ENCODE results near the gene PGS1. TPM values are rescaled to one million over a fixed set of nuclear protein-coding genes. Genes with fewer than 3 reads are reported as not detected.

The PGS1 gene
- total and polyA plus RNA-seq, 2 donors from 2014 or later = 15.6 to 65.4 TPM

- TF ChIP-seq, protein P1, sequence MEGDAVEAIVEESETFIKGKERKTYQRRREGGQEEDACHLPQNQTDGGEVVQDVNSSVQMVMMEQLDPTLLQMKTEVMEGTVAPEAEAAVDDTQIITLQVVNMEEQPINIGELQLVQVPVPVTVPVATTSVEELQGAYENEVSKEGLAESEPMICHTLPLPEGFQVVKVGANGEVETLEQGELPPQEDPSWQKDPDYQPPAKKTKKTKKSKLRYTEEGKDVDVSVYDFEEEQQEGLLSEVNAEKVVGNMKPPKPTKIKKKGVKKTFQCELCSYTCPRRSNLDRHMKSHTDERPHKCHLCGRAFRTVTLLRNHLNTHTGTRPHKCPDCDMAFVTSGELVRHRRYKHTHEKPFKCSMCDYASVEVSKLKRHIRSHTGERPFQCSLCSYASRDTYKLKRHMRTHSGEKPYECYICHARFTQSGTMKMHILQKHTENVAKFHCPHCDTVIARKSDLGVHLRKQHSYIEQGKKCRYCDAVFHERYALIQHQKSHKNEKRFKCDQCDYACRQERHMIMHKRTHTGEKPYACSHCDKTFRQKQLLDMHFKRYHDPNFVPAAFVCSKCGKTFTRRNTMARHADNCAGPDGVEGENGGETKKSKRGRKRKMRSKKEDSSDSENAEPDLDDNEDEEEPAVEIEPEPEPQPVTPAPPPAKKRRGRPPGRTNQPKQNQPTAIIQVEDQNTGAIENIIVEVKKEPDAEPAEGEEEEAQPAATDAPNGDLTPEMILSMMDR (IDR thresholded peaks at IDR 0.05; ENCODE audit: borderline replicate concordance, extremely low read depth, insufficient read depth) = no peak
- intact Hi-C loops (cut with DNase I) = loop anchor here (5.0 kb wide), 1 partner anchor 48 kb away; no protein-coding TSS in a partner anchor
- no peaks in the 10 kb centered on the region for H3K27me3 ChIP-seq (ENCODE audit: control insufficient read depth, insufficient read depth, low read length)
- DNase-seq (no peak), FAIRE-seq (no peak)
- H3K4me1 ChIP-seq (ENCODE audit: control insufficient read depth in 2 of 3, insufficient read depth in 2 of 3, low read depth in 1 of 3, low read length in 3 of 3) = peaks cover 5 to 8% (median 7%) of the 10 kb centered on the region in 3 donors
- no peaks in the 10 kb centered on the region for H3K9me3 ChIP-seq (ENCODE audit: control insufficient read depth in 2 of 3, insufficient read depth in 1 of 3, low read length in 3 of 3)
- no peak overlapping the region for H3K4me3 ChIP-seq (ENCODE audit: low read length in 3 of 3)
- H3K27ac ChIP-seq (ENCODE audit: low read depth in 2 of 2, low read length in 2 of 2) = no peak overlapping the region
- no peak overlapping the region for H3K9ac ChIP-seq (ENCODE audit: low read length in 3 of 3)
- no peaks in the 10 kb centered on the region for H3K36me3 ChIP-seq (ENCODE audit: control insufficient read depth in 2 of 3, insufficient read depth in 3 of 3, low read length in 3 of 3)
Measured at GRCh38 chr17:78368854-78369495, 9.5 kb upstream of the PGS1 start.

DNA sequence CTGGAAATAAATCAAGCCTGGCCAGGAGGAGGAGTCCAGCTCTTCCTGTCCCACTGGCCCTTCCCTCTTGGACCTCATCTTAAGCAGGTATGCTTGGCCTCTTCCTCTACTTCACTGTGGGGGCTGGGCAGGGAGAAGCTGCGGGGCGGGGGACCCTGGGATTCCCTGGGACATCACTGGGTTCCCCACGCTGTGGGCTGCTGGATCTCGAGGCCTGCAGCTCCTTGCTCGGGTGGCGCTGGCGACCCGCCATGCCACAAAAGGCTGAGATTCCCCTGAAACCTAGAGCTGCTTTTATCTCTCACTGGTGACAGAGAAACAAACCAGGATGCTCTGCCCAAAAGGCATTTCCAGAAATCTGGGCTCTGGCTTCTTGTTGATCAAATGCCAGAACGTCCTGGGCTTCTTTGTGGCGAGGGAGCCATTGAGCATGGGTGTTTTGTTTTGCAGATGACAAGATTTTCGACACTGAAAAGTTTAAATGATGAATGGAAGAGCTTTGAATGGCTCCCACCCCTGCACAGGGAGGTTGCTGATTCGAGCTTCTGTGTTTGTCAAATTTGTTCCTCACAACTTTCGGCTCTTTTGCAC, 8.6 kb upstream of the PGS1 start:
- intact Hi-C loops (cut with DNase I) = loop anchor here (5.0 kb wide), 1 partner anchor 47 kb away; no protein-coding TSS in a partner anchor
- DNase-seq (no peak), FAIRE-seq (no peak)
- Histone ChIP-seq H3K9me3 (ENCODE audit: control insufficient read depth in 2 of 3, insufficient read depth in 1 of 3, low read length in 3 of 3) (no peaks in the 10 kb centered on the region), H3K27ac (ENCODE audit: low read depth in 2 of 2, low read length in 2 of 2) (no peak overlapping the region), H3K4me3 (ENCODE audit: low read length in 3 of 3) (no peak overlapping the region), H3K36me3 (ENCODE audit: control insufficient read depth in 2 of 3, insufficient read depth in 3 of 3, low read length in 3 of 3) (no peaks in the 10 kb centered on the region), H3K27me3 (ENCODE audit: control insufficient read depth, insufficient read depth, low read length) (no peaks in the 10 kb centered on the region), H3K9ac (ENCODE audit: low read length in 3 of 3) (no peak overlapping the region), H3K4me1 (ENCODE audit: control insufficient read depth in 2 of 3, insufficient read depth in 2 of 3, low read depth in 1 of 3, low read length in 3 of 3) (peaks cover 5 to 8% (median 7%) of the 10 kb centered on the region in 3 donors)
- TF ChIP-seq, protein P1 (IDR thresholded peaks at IDR 0.05; ENCODE audit: borderline replicate concordance, extremely low read depth, insufficient read depth) = no peak

GRCh38 chr17:78371056-78371455, 7.4 kb upstream of the PGS1 start:
- intact Hi-C loops (cut with DNase I) = no loop called here

More at GRCh38 chr17:78371056-78371455, 7.4 kb upstream of the PGS1 start:
- Histone ChIP-seq H3K36me3 (ENCODE audit: control insufficient read depth in 2 of 3, insufficient read depth in 3 of 3, low read length in 3 of 3) (no peaks in the 10 kb centered on the region), H3K9me3 (ENCODE audit: control insufficient read depth in 2 of 3, insufficient read depth in 1 of 3, low read length in 3 of 3) (no peaks in the 10 kb centered on the region), H3K4me3 (ENCODE audit: low read length in 3 of 3) (no peak overlapping the region), H3K4me1 (ENCODE audit: control insufficient read depth in 2 of 3, insufficient read depth in 2 of 3, low read depth in 1 of 3, low read length in 3 of 3) (peaks cover 2 to 6% (median 4%) of the 10 kb centered on the region in 3 donors), H3K27ac (ENCODE audit: low read depth in 2 of 2, low read length in 2 of 2) (no peak overlapping the region), H3K9ac (ENCODE audit: low read length in 3 of 3) (no peak overlapping the region), H3K27me3 (ENCODE audit: control insufficient read depth, insufficient read depth, low read length) (no peaks in the 10 kb centered on the region)
- DNase-seq (no peak), FAIRE-seq (no peak)
- TF ChIP-seq, protein P1 (IDR thresholded peaks at IDR 0.05; ENCODE audit: borderline replicate concordance, extremely low read depth, insufficient read depth) = no peak

Measured in kidney (tissue), 14 donors.